PC-9 (cell line): ENCODE results near the gene SEC14L6. TPM values are rescaled to one million over a fixed set of nuclear protein-coding genes. Genes with fewer than 3 reads are reported as not detected.

Experiments
- BruUV-seq: library from RNA; stranded (reverse); fragments of 400-500 nt; replicated peaks from 2 replicates; lab custom pipeline; 2021; lab: Mats Ljungman, UMichigan
- CTCF ChIA-PET: fragments of 300-600 bp; sonication (Branson Sonifier 250); formaldehyde crosslinking; loops from one replicate; lab custom pipeline; 2022; ENCODE audit warnings: antibody characterized with exemption; lab: Charles Lee
- POLR2A ChIA-PET: fragments of 300-600 bp; sonication (Branson Sonifier 250); formaldehyde crosslinking; loops from one replicate; lab custom pipeline; 2022; ENCODE audit warnings: antibody characterized with exemption; ENCODE audit not compliant: unreplicated experiment; lab: Charles Lee
- DNase-seq, 2 experiments: peaks; one replicate each; pipeline versions ENCODE4 v3.0.0 to v3.0.0-alpha.2; 2015 to 2022; ENCODE audit warnings: mixed read lengths in 1 of 2
- H2AFZ ChIP-seq: fragments of 200-600 bp; sonication (generic); 2 replicates; pipeline ENCODE4 v1.8.1; 2017; ENCODE audit warnings: antibody characterized with exemption
- H3F3A ChIP-seq: fragments of 200-600 bp; sonication (generic); 2 replicates; pipeline ENCODE4 v1.8.1; 2017; ENCODE audit warnings: antibody characterized with exemption, mild to moderate bottlenecking, low read depth; ENCODE audit not compliant: insufficient read depth
- H3K27ac ChIP-seq: fragments of 200-600 bp; sonication (generic); 2 replicates; pipeline ENCODE4 v1.6.1; 2016; ENCODE audit warnings: mixed run types
- H3K27me3 ChIP-seq: fragments of 200-600 bp; sonication (generic); 2 replicates; pipeline ENCODE4 v1.6.1; 2016; ENCODE audit warnings: low read depth, mixed run types; ENCODE audit not compliant: insufficient read depth
- H3K36me3 ChIP-seq: fragments of 200-600 bp; sonication (generic); 2 replicates; pipeline ENCODE4 v1.6.1; 2016; ENCODE audit warnings: low read depth, mixed run types
- H3K4me1 ChIP-seq: fragments of 200-600 bp; sonication (generic); replicated peaks from 2 replicates; pipeline ENCODE4 v1.6.1; 2016; ENCODE audit warnings: mixed run types; ENCODE audit not compliant: insufficient read depth
- H3K4me2 ChIP-seq: fragments of 200-600 bp; sonication (generic); 2 replicates; pipeline ENCODE4 v1.6.1; 2017; ENCODE audit warnings: mixed run types
- H3K4me3 ChIP-seq: fragments of 200-600 bp; sonication (generic); 2 replicates; pipeline ENCODE4 v1.6.1; 2016; ENCODE audit warnings: mixed run types
- H3K79me2 ChIP-seq: fragments of 200-600 bp; sonication (generic); 2 replicates; pipeline ENCODE4 v1.6.1; 2017; ENCODE audit warnings: low read depth, mixed run types
- H3K9me2 ChIP-seq: fragments of 200-600 bp; sonication (generic); 2 replicates; pipeline ENCODE4 v1.8.1; 2017; ENCODE audit warnings: mild to moderate bottlenecking; ENCODE audit not compliant: insufficient read depth
- H3K9me3 ChIP-seq: fragments of 200-600 bp; sonication (generic); 2 replicates; pipeline ENCODE4 v1.8.1; 2016; ENCODE audit warnings: low read depth; ENCODE audit not compliant: insufficient read depth
- H4K20me1 ChIP-seq: fragments of 200-600 bp; sonication (generic); 2 replicates; pipeline ENCODE4 v1.8.1; 2017; ENCODE audit not compliant: insufficient read depth
- CTCF ChIP-seq: fragments of 200-600 bp; sonication (generic); conservative IDR thresholded peaks from 2 replicates; pipeline ENCODE4 v1.6.1; 2017; ENCODE audit warnings: mixed run types, antibody characterized with exemption, mild to moderate bottlenecking, moderate library complexity
- EZH2 ChIP-seq: fragments of 200-600 bp; sonication (generic); IDR thresholded peaks from 2 replicates; pipeline ENCODE4 v1.8.0; 2017; ENCODE audit warnings: antibody characterized with exemption, low read depth
- intact Hi-C: fragments of 100-400 bp; cut with micrococcal nuclease; formaldehyde crosslinking; loops from one replicate; pipeline ENCODE4 v1.10.0; 2022; ENCODE audit not compliant: unreplicated experiment
- total RNA-seq: library from RNA; stranded (reverse); gene quantifications from 2 replicates; pipeline ENCODE4 v1.2.3, GENCODE V29; 2021

SEC14L6 gene
- total RNA-seq, 1 experiment from 2014 or later, result 0.31 TPM

- no TSS peak for BruUV-seq
- POLR2A ChIA-PET, result no interaction called here
Observed at GRCh38 chr22:30559889-30560288, 13.3 kb upstream of the SEC14L6 start.

GRCh38 chr22:30557243-30557642 lies 10.7 kb upstream of the SEC14L6 start:
- Histone ChIP-seq H3K27ac (no peak overlapping the region), H3K27me3 (no peaks in the 10 kb centered on the region), H3K4me2 (no peak overlapping the region), H3K79me2 (no peaks in the 10 kb centered on the region), H3K4me1 (peaks cover 14% of the 10 kb centered on the region), H4K20me1 (no peaks in the 10 kb centered on the region), H3K4me3 (no peak overlapping the region), H3K9me2 (no peaks in the 10 kb centered on the region), H3K36me3 (no peaks in the 10 kb centered on the region), H3K9me3 (no peaks in the 10 kb centered on the region), H3F3A (peaks cover 13% of the 10 kb centered on the region), H2AFZ (no peak overlapping the region)
- no peak for DNase-seq
- BruUV-seq, result no TSS peak
- intact Hi-C loops, result loop anchor here (2.0 kb wide), 1 partner anchor 198 kb away; no protein-coding TSS in a partner anchor
- CTCF ChIA-PET, result interaction anchor here (1.1 kb wide), 1 partner anchor 78 kb away, joined by 5 read pairs; no protein-coding TSS in a partner anchor
- TF ChIP-seq CTCF (no peak), EZH2 (no peak)
- POLR2A ChIA-PET, result no interaction called here

More at GRCh38 chr22:30559889-30560288, 13.3 kb upstream of the SEC14L6 start:
- Histone ChIP-seq H3K79me2 (no peaks in the 10 kb centered on the region), H2AFZ (no peak overlapping the region), H3K9me2 (no peaks in the 10 kb centered on the region), H3F3A (peaks cover 20% of the 10 kb centered on the region; the same call in 1 of the 2 replicates), H3K27me3 (no peaks in the 10 kb centered on the region), H4K20me1 (no peaks in the 10 kb centered on the region), H3K4me1 (peaks cover 20% of the 10 kb centered on the region), H3K4me2 (no peak overlapping the region), H3K27ac (no peak overlapping the region), H3K9me3 (no peaks in the 10 kb centered on the region), H3K36me3 (no peaks in the 10 kb centered on the region), H3K4me3 (no peak overlapping the region)
- TF ChIP-seq EZH2, result no peak
- TF ChIP-seq CTCF, result no peak
- CTCF ChIA-PET, result no interaction called here
- intact Hi-C loops, result no loop called here
- DNase-seq, result no peak

GRCh38 chr22:30556388-30556787 lies 9.8 kb upstream of the SEC14L6 start:
- no peaks in the 10 kb centered on the region for H3K36me3 ChIP-seq
- peaks cover 5% of the 10 kb centered on the region for H3F3A ChIP-seq
- H3K4me2 ChIP-seq, result no peak overlapping the region
- H3K9me3 ChIP-seq, result no peaks in the 10 kb centered on the region
- no peak overlapping the region for H3K27ac ChIP-seq
- ChIA-PET POLR2A (no interaction called here), CTCF (no interaction called here)
- TF ChIP-seq CTCF, result no peak; the same call in 1 of the 2 replicates
- no peak for TF ChIP-seq EZH2
- H3K79me2 ChIP-seq, result no peaks in the 10 kb centered on the region
- H3K27me3 ChIP-seq, result no peaks in the 10 kb centered on the region
- no peak overlapping the region for H2AFZ ChIP-seq
- BruUV-seq, result no TSS peak
- H3K9me2 ChIP-seq, result no peaks in the 10 kb centered on the region
- H3K4me1 ChIP-seq, result peaks cover 6% of the 10 kb centered on the region
- intact Hi-C loops, result loop anchor here (2.0 kb wide), 1 partner anchor 198 kb away; no protein-coding TSS in a partner anchor
- no peak for DNase-seq
- H4K20me1 ChIP-seq, result no peaks in the 10 kb centered on the region
- no peak overlapping the region for H3K4me3 ChIP-seq
